ENCODE results near the gene ADGRD1.

ADGRD1 gene

GRCh38 chr12:131047789-131048610, 94.3 kb downstream of the ADGRD1 start:
- Mint-ChIP-seq H3K9me3 (ENCODE audit: low read depth) (no peaks in the 10 kb centered on the region), H3K4me1 (ENCODE audit: low read depth) (no peaks in the 10 kb centered on the region), H3K27me3 (peaks cover 1% of the 10 kb centered on the region), H3K27ac (no peak overlapping the region), H3K4me3 (no peak overlapping the region), H3K36me3 (no peaks in the 10 kb centered on the region)

- no peaks in the 10 kb centered on the region for H3K9me3 Mint-ChIP-seq (ENCODE audit: low read depth)
- H3K36me3 Mint-ChIP-seq: no peaks in the 10 kb centered on the region
- no peak overlapping the region for H3K4me3 Mint-ChIP-seq
- H3K27me3 Mint-ChIP-seq: peaks cover 1% of the 10 kb centered on the region
- H3K4me1 Mint-ChIP-seq (ENCODE audit: low read depth): no peaks in the 10 kb centered on the region
- no peak overlapping the region for H3K27ac Mint-ChIP-seq
Measured at GRCh38 chr12:131048611-131048990, 94.9 kb downstream of the ADGRD1 start.

DNA sequence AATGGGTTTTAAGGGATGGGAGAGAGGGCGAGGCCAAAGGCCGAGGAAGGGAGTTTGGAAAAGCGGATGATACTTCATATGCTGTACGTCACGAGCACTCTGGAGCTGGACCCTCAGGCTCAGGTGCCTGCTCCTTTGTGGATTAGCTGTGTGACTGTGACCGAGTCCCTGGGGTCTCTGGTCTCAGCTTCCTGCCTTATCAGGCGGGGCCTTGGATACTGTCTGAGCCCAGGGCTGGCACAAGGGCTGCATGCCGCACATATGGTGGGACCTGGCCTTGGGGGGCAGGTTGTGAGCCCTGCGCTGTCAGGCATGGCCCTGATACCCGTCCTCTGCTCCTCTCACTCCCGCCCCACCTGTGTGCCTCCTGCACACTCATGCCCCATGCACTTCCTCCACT, 95.3 kb downstream of the ADGRD1 start:
- Mint-ChIP-seq H3K36me3 (no peaks in the 10 kb centered on the region), H3K4me3 (no peak overlapping the region), H3K27ac (no peak overlapping the region), H3K9me3 (ENCODE audit: low read depth) (no peaks in the 10 kb centered on the region), H3K4me1 (ENCODE audit: low read depth) (no peaks in the 10 kb centered on the region), H3K27me3 (peaks cover 3% of the 10 kb centered on the region)

DNA sequence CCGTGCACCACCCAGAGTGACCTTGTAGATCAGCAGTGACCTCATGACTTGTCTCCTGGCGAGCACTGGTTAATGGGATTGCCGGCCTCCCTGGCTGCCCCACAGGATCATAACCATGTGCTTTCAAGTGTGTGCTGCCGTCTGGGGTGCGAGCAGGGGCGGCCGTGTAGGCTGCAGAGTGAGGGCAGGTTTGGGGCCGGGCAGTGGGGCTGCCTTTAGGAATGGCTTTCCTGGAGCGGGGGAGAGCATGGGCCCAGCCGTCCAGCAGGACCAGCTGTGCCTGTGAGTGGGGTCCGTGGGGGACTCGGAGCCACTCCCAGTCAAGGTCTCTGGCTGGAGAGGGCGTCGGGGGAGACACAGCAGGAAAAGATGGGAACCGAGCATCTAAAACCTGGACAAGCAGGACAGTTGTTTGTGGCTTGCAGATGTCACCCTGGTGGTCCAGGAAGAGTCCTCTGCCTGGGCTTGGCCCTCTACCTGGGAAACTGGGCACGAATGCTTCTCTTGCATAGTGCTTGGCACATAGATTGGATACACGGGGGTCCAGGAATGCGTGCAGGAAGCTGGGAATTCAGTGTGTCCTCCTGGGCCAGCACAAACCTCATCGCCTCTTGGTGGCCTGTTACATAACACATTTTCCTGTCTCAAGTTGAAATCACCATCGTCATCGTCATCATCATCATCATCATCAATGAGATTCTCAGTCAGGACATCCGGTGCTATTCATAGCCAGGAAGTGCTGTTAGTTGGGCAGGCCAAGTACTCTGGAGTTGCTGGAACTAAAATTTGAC, 96.0 kb downstream of the ADGRD1 start:
- Mint-ChIP-seq H3K4me3 (no peak overlapping the region), H3K4me1 (ENCODE audit: low read depth) (no peaks in the 10 kb centered on the region), H3K36me3 (no peaks in the 10 kb centered on the region), H3K27me3 (peaks cover 3% of the 10 kb centered on the region), H3K27ac (no peak overlapping the region), H3K9me3 (ENCODE audit: low read depth) (no peaks in the 10 kb centered on the region)

GRCh38 chr12:131050463-131051154, 96.9 kb downstream of the ADGRD1 start:
- H3K9me3 Mint-ChIP-seq (ENCODE audit: low read depth): no peaks in the 10 kb centered on the region
- H3K27me3 Mint-ChIP-seq: peaks cover 3% of the 10 kb centered on the region
- no peaks in the 10 kb centered on the region for H3K4me1 Mint-ChIP-seq (ENCODE audit: low read depth)
- H3K27ac Mint-ChIP-seq: no peak overlapping the region
- H3K36me3 Mint-ChIP-seq: no peaks in the 10 kb centered on the region
- no peak overlapping the region for H3K4me3 Mint-ChIP-seq

GRCh38 chr12:131051155-131051473, 97.4 kb downstream of the ADGRD1 start:
- Mint-ChIP-seq H3K27me3 (peaks cover 3% of the 10 kb centered on the region), H3K4me3 (no peak overlapping the region), H3K4me1 (ENCODE audit: low read depth) (peaks cover 1% of the 10 kb centered on the region), H3K9me3 (ENCODE audit: low read depth) (no peaks in the 10 kb centered on the region), H3K36me3 (no peaks in the 10 kb centered on the region), H3K27ac (no peak overlapping the region)

- H3K4me1 Mint-ChIP-seq (ENCODE audit: low read depth): peaks cover 1% of the 10 kb centered on the region
- no peaks in the 10 kb centered on the region for H3K9me3 Mint-ChIP-seq (ENCODE audit: low read depth)
- H3K27me3 Mint-ChIP-seq: peaks cover 3% of the 10 kb centered on the region
- H3K27ac Mint-ChIP-seq: no peak overlapping the region
- no peak overlapping the region for H3K4me3 Mint-ChIP-seq
- H3K36me3 Mint-ChIP-seq: no peaks in the 10 kb centered on the region
Measured at GRCh38 chr12:131052063-131052781, 98.5 kb downstream of the ADGRD1 start.

DNA sequence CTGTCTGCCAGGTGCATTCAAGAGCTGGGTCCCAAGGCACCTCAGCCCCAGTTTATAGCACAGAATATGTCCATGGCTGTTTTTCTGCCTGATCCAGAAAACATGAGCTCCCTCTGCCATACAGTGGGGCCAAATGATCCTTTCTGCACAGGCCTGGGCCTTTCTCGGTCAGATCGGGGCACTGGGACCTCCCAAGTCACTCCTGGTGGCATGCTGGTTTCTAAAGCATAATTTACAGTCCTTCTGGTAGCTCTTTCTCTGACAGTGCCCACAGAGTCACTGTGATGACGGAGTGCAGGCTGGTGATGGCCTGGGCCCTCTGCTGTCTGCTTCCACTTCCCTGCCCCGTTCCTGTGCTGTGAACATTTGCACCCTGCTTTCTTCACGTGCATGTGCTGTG, 99.2 kb downstream of the ADGRD1 start:
- H3K36me3 Mint-ChIP-seq: no peaks in the 10 kb centered on the region
- peaks cover 3% of the 10 kb centered on the region for H3K27me3 Mint-ChIP-seq
- no peaks in the 10 kb centered on the region for H3K9me3 Mint-ChIP-seq (ENCODE audit: low read depth)
- no peak overlapping the region for H3K27ac Mint-ChIP-seq
- no peak overlapping the region for H3K4me3 Mint-ChIP-seq
- peaks cover 1% of the 10 kb centered on the region for H3K4me1 Mint-ChIP-seq (ENCODE audit: low read depth)

DNA sequence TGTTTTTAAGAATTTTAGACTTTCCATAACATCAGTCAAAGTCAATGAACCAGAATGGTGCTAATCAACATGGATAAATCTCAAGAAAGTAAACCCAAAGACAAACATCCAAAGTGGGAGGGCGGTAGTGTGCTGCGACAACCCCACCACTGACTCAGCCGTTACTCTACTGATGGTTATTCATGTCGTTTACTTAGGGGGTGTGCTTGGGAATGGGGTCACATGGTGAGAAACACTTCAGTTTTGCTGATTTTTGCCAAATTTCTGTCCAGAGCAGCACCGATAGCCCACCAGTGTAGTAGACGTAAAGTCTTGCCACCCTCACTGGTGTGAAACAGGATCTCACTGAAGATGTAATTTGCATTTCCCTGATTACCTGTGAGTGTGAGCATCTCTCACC, 99.9 kb downstream of the ADGRD1 start:
- no peak overlapping the region for H3K4me3 Mint-ChIP-seq
- no peak overlapping the region for H3K27ac Mint-ChIP-seq
- no peaks in the 10 kb centered on the region for H3K9me3 Mint-ChIP-seq (ENCODE audit: low read depth)
- H3K27me3 Mint-ChIP-seq: peaks cover 3% of the 10 kb centered on the region
- peaks cover 1% of the 10 kb centered on the region for H3K4me1 Mint-ChIP-seq (ENCODE audit: low read depth)
- H3K36me3 Mint-ChIP-seq: no peaks in the 10 kb centered on the region

DNA sequence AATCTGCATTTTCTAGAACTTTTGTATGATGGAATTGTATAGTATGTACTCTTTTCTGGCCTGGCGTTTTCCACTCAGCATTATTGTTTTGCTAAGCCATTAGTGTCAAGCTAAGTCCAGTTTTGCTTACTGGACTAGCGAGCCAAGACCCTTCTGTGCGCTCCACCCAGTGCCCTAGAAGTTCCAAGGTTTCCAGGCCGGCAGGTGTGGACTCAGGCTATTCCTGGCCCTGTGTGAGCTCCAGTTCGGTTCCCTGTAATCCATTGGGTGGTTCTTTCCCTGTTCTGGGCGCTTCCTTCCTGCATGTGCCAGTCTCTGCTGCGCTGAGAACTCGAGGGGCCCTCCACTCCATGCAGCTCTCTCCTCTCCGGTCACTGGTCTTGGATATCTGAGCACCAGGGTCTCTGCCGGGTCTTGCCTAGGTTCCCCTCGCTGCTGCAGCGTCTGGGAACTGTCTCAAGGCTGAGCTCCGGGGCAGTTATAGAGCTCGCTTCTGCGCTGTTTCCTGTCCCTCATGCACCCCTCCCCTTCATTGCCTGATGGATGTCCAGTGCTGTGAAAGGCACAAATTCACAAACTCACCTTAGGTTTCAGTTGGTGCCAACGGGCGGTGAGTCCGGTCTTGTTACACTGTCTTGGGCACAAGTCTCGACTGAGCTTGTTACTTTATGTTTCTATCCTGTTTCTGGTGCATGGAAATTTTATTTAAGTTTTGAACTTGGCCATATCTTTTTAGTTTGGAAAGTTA, 100.8 kb downstream of the ADGRD1 start:
- H3K27me3 Mint-ChIP-seq: peaks cover 2% of the 10 kb centered on the region
- no peaks in the 10 kb centered on the region for H3K36me3 Mint-ChIP-seq
- peaks cover 1% of the 10 kb centered on the region for H3K4me1 Mint-ChIP-seq (ENCODE audit: low read depth)
- no peak overlapping the region for H3K4me3 Mint-ChIP-seq
- no peak overlapping the region for H3K27ac Mint-ChIP-seq
- no peaks in the 10 kb centered on the region for H3K9me3 Mint-ChIP-seq (ENCODE audit: low read depth)

- H3K36me3 Mint-ChIP-seq: no peaks in the 10 kb centered on the region
- H3K27ac Mint-ChIP-seq: no peak overlapping the region
- H3K9me3 Mint-ChIP-seq (ENCODE audit: low read depth): no peaks in the 10 kb centered on the region
- H3K4me1 Mint-ChIP-seq (ENCODE audit: low read depth): peaks cover 1% of the 10 kb centered on the region
- H3K4me3 Mint-ChIP-seq: no peak overlapping the region
- peaks cover 2% of the 10 kb centered on the region for H3K27me3 Mint-ChIP-seq
Measured at GRCh38 chr12:131055093-131055465, 101.4 kb downstream of the ADGRD1 start.

GRCh38 chr12:131055596-131056233, 102.0 kb downstream of the ADGRD1 start:
- no peak overlapping the region for H3K27ac Mint-ChIP-seq
- H3K36me3 Mint-ChIP-seq: no peaks in the 10 kb centered on the region
- H3K9me3 Mint-ChIP-seq (ENCODE audit: low read depth): no peaks in the 10 kb centered on the region
- H3K4me3 Mint-ChIP-seq: no peak overlapping the region
- peaks cover 2% of the 10 kb centered on the region for H3K27me3 Mint-ChIP-seq
- H3K4me1 Mint-ChIP-seq (ENCODE audit: low read depth): peaks cover 1% of the 10 kb centered on the region

GRCh38 chr12:131056626-131057025, 102.9 kb downstream of the ADGRD1 start:
- Mint-ChIP-seq H3K4me3 (no peak overlapping the region), H3K9me3 (ENCODE audit: low read depth) (no peaks in the 10 kb centered on the region), H3K27ac (no peak overlapping the region), H3K4me1 (ENCODE audit: low read depth) (peaks cover 1% of the 10 kb centered on the region), H3K36me3 (no peaks in the 10 kb centered on the region), H3K27me3 (peaks cover 4% of the 10 kb centered on the region)

DNA sequence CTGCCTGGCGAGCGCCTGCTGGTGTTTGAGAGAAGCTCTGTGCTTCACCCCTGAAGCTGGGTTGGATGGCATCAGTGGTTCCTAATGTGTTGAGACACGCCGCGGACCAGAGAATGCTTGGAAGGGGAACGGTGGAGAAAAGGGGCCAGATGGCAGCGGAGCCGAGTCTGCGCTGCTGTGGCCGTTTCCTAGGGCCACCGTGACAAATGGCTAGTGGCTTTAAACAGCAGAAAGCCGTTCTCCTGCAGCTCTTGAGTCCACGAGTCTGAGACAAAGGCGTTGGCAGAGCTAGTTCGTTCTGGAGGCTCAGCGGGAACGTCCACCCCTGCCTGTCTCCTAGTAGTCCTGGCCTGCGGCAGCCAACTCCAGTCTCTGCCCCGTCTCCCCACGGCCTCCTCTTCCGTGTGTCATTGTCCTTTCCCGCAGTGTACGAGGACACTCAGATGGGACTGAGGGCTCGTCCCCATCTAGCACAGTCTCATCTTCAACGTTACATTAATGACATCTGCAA, 103.6 kb downstream of the ADGRD1 start:
- Mint-ChIP-seq H3K4me3 (no peak overlapping the region), H3K36me3 (no peaks in the 10 kb centered on the region), H3K9me3 (ENCODE audit: low read depth) (no peaks in the 10 kb centered on the region), H3K4me1 (ENCODE audit: low read depth) (peaks cover 1% of the 10 kb centered on the region), H3K27me3 (peaks cover 4% of the 10 kb centered on the region), H3K27ac (no peak overlapping the region)

All from activated naive CD8-positive, alpha-beta T cell (primary cell).